ENCODE measurements around the gene PLAAT5.

Gene PLAAT5

DNA sequence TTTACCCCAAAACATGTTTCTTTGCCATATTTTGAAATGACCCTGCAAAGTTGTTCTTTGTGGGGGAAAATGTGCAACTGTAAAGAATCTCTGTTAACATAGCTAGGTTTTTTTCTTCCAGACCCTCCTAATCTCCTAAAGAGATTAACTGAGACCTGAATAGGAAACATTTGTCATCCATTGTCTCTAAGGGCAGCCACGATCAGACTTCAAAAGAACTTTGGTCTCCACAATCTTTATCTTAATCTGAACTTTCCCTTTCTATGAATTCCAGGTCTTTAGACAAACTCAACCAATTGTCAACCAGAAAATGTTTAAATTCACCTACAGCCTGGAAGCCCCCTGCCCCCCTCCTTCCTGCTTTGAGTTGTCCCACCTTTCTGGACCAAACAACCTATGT is 10.3 kb upstream of the PLAAT5 start:
- no peak overlapping the region for H3K9ac ChIP-seq (ENCODE audit: low read length)
- H3K79me2 ChIP-seq (ENCODE audit: control insufficient read depth, insufficient read depth, low read length, poor library complexity) = peaks cover 1% of the 10 kb centered on the region
- peaks cover 2% of the 10 kb centered on the region for H3K79me1 ChIP-seq (ENCODE audit: low read length)
- no peak overlapping the region for H2BK12ac ChIP-seq (ENCODE audit: low read length)
- no peak overlapping the region for H2AK5ac ChIP-seq (ENCODE audit: low read length)
- H3K14ac ChIP-seq (ENCODE audit: low read length) = no peak overlapping the region
- no peak overlapping the region for H4K91ac ChIP-seq (ENCODE audit: low read depth, low read length)
- H2BK5ac ChIP-seq (ENCODE audit: low read depth, low read length, poor library complexity) = no peak overlapping the region
- WGBS (ENCODE audit: extremely low coverage, insufficient coverage, insufficient read length) = no CpG with 5 or more reads among the region's 1 CpG
- no peak overlapping the region for H4K12ac ChIP-seq (ENCODE audit: low read depth, low read length)
- no peak overlapping the region for H3K4ac ChIP-seq (ENCODE audit: low read depth, low read length)
- no peak overlapping the region for H3K23ac ChIP-seq (ENCODE audit: low read length)
- no peak overlapping the region for H3K27ac ChIP-seq (ENCODE audit: low read depth, low read length)
- H3K9me3 ChIP-seq (ENCODE audit: insufficient read depth, low read depth, low read length) = peaks cover 4% of the 10 kb centered on the region
- H2AFZ ChIP-seq (ENCODE audit: insufficient read depth, low read length, poor library complexity) = no peak overlapping the region
- H4K8ac ChIP-seq (ENCODE audit: low read depth, low read length) = no peak overlapping the region
- peaks cover 5 to 7% of the 10 kb centered on the region in 2 experiments for H3K4me1 ChIP-seq (ENCODE audit: control insufficient read depth in 1 of 2, insufficient read depth in 2 of 2, low read length in 2 of 2)
- no peak overlapping the region for H3K18ac ChIP-seq (ENCODE audit: low read length)
- H3K4me2 ChIP-seq (ENCODE audit: low read length) = no peak overlapping the region
- H3K36me3 ChIP-seq (ENCODE audit: control insufficient read depth in 1 of 2, insufficient read depth in 2 of 2, low read length in 2 of 2) = no peaks in the 10 kb centered on the region
- DNase-seq = no peak
- H3K27me3 ChIP-seq (ENCODE audit: insufficient read depth, low read length) = no peaks in the 10 kb centered on the region
- H2BK120ac ChIP-seq (ENCODE audit: insufficient read depth, low read length, poor library complexity) = no peak overlapping the region
- H3K4me3 ChIP-seq (ENCODE audit: low read depth, low read length) = no peak overlapping the region

DNA sequence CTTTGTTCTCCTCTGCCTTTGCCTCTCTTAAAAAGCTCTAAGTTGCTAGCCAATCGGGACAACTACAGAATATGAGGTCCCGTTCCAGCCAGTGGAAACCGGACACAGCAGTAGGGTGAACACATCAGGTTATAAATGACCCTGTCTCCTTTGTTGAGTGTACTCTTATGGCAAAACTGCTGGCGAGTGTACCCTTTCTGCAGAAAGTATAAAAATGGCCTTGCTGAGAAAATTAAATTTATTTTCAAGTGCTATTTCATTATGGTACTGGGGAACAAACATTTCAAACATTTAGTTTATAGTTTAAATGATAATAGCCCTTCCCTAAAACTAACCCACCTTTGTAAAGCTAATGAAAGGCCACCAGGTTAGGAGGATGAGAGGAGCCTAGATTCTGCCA is 8.9 kb upstream of the PLAAT5 start:
- no peak overlapping the region for H2BK12ac ChIP-seq (ENCODE audit: low read length)
- no peaks in the 10 kb centered on the region for H3K79me2 ChIP-seq (ENCODE audit: control insufficient read depth, insufficient read depth, low read length, poor library complexity)
- no peak overlapping the region for H2AK5ac ChIP-seq (ENCODE audit: low read length)
- H3K23ac ChIP-seq (ENCODE audit: low read length) = no peak overlapping the region
- no peaks in the 10 kb centered on the region for H3K4me1 ChIP-seq (ENCODE audit: control insufficient read depth in 1 of 2, insufficient read depth in 2 of 2, low read length in 2 of 2)
- no peak overlapping the region for H3K4ac ChIP-seq (ENCODE audit: low read depth, low read length)
- no peak overlapping the region for H3K18ac ChIP-seq (ENCODE audit: low read length)
- no peak overlapping the region for H2BK5ac ChIP-seq (ENCODE audit: low read depth, low read length, poor library complexity)
- no peaks in the 10 kb centered on the region for H3K27me3 ChIP-seq (ENCODE audit: insufficient read depth, low read length)
- no peak overlapping the region for H2BK120ac ChIP-seq (ENCODE audit: insufficient read depth, low read length, poor library complexity)
- no peak overlapping the region for H3K9ac ChIP-seq (ENCODE audit: low read length)
- H4K91ac ChIP-seq (ENCODE audit: low read depth, low read length) = no peak overlapping the region
- no peaks in the 10 kb centered on the region for H3K36me3 ChIP-seq (ENCODE audit: control insufficient read depth in 1 of 2, insufficient read depth in 2 of 2, low read length in 2 of 2)
- H3K27ac ChIP-seq (ENCODE audit: low read depth, low read length) = no peak overlapping the region
- no peak overlapping the region for H4K12ac ChIP-seq (ENCODE audit: low read depth, low read length)
- no CpG with 5 or more reads among the region's 4 CpGs for WGBS (ENCODE audit: extremely low coverage, insufficient coverage, insufficient read length)
- no peak overlapping the region for H3K4me2 ChIP-seq (ENCODE audit: low read length)
- H3K79me1 ChIP-seq (ENCODE audit: low read length) = peaks cover under 1% of the 10 kb centered on the region
- H3K14ac ChIP-seq (ENCODE audit: low read length) = no peak overlapping the region
- no peak overlapping the region for H4K8ac ChIP-seq (ENCODE audit: low read depth, low read length)
- DNase-seq = no peak
- no peak overlapping the region for H3K4me3 ChIP-seq (ENCODE audit: low read depth, low read length)
- H3K9me3 ChIP-seq (ENCODE audit: insufficient read depth, low read depth, low read length) = peaks cover 4% of the 10 kb centered on the region
- no peak overlapping the region for H2AFZ ChIP-seq (ENCODE audit: insufficient read depth, low read length, poor library complexity)

- Histone ChIP-seq H4K8ac (ENCODE audit: low read depth, low read length) (no peak overlapping the region), H3K4me1 (ENCODE audit: control insufficient read depth in 1 of 2, insufficient read depth in 2 of 2, low read length in 2 of 2) (peaks cover 3 to 6% of the 10 kb centered on the region in 2 experiments), H3K79me2 (ENCODE audit: control insufficient read depth, insufficient read depth, low read length, poor library complexity) (peaks cover 3% of the 10 kb centered on the region), H3K14ac (ENCODE audit: low read length) (no peak overlapping the region), H4K91ac (ENCODE audit: low read depth, low read length) (no peak overlapping the region), H2BK5ac (ENCODE audit: low read depth, low read length, poor library complexity) (no peak overlapping the region), H3K79me1 (ENCODE audit: low read length) (peaks cover 11% of the 10 kb centered on the region), H2BK120ac (ENCODE audit: insufficient read depth, low read length, poor library complexity) (no peak overlapping the region), H2AK5ac (ENCODE audit: low read length) (no peak overlapping the region), H3K18ac (ENCODE audit: low read length) (no peak overlapping the region), H4K12ac (ENCODE audit: low read depth, low read length) (no peak overlapping the region), H3K27me3 (ENCODE audit: insufficient read depth, low read length) (no peaks in the 10 kb centered on the region), H3K4me3 (ENCODE audit: low read depth, low read length) (no peak overlapping the region), H3K27ac (ENCODE audit: low read depth, low read length) (no peak overlapping the region), H3K9ac (ENCODE audit: low read length) (no peak overlapping the region), H3K4me2 (ENCODE audit: low read length) (no peak overlapping the region), H3K4ac (ENCODE audit: low read depth, low read length) (no peak overlapping the region), H3K36me3 (ENCODE audit: control insufficient read depth in 1 of 2, insufficient read depth in 2 of 2, low read length in 2 of 2) (no peaks in the 10 kb centered on the region), H3K9me3 (ENCODE audit: insufficient read depth, low read depth, low read length) (no peaks in the 10 kb centered on the region), H2AFZ (ENCODE audit: insufficient read depth, low read length, poor library complexity) (no peak overlapping the region), H3K23ac (ENCODE audit: low read length) (no peak overlapping the region), H2BK12ac (ENCODE audit: low read length) (no peak overlapping the region)
- no CpG with 5 or more reads among the region's 6 CpGs for WGBS (ENCODE audit: extremely low coverage, insufficient coverage, insufficient read length)
- DNase-seq = no peak
Measured at GRCh38 chr11:63494975-63495374, 4.0 kb upstream of the PLAAT5 start.

GRCh38 chr11:63493127-63493526 is 2.2 kb upstream of the PLAAT5 start:
- Histone ChIP-seq H2BK12ac (ENCODE audit: low read length) (no peak overlapping the region), H3K79me1 (ENCODE audit: low read length) (peaks cover 11% of the 10 kb centered on the region), H3K4ac (ENCODE audit: low read depth, low read length) (no peak overlapping the region), H3K9ac (ENCODE audit: low read length) (no peak overlapping the region), H2BK120ac (ENCODE audit: insufficient read depth, low read length, poor library complexity) (no peak overlapping the region), H3K14ac (ENCODE audit: low read length) (no peak overlapping the region), H3K4me3 (ENCODE audit: low read depth, low read length) (no peak overlapping the region), H3K36me3 (ENCODE audit: control insufficient read depth in 1 of 2, insufficient read depth in 2 of 2, low read length in 2 of 2) (no peaks in the 10 kb centered on the region), H3K9me3 (ENCODE audit: insufficient read depth, low read depth, low read length) (no peaks in the 10 kb centered on the region), H3K4me1 (ENCODE audit: control insufficient read depth in 1 of 2, insufficient read depth in 2 of 2, low read length in 2 of 2) (peaks cover 3 to 7% of the 10 kb centered on the region in 2 experiments), H4K12ac (ENCODE audit: low read depth, low read length) (no peak overlapping the region), H3K23ac (ENCODE audit: low read length) (no peak overlapping the region), H3K79me2 (ENCODE audit: control insufficient read depth, insufficient read depth, low read length, poor library complexity) (peaks cover 3% of the 10 kb centered on the region), H4K91ac (ENCODE audit: low read depth, low read length) (no peak overlapping the region), H2AFZ (ENCODE audit: insufficient read depth, low read length, poor library complexity) (no peak overlapping the region), H2BK5ac (ENCODE audit: low read depth, low read length, poor library complexity) (no peak overlapping the region), H3K4me2 (ENCODE audit: low read length) (no peak overlapping the region), H2AK5ac (ENCODE audit: low read length) (no peak overlapping the region), H3K18ac (ENCODE audit: low read length) (no peak overlapping the region), H3K27ac (ENCODE audit: low read depth, low read length) (no peak overlapping the region), H3K27me3 (ENCODE audit: insufficient read depth, low read length) (no peaks in the 10 kb centered on the region), H4K8ac (ENCODE audit: low read depth, low read length) (no peak overlapping the region)
- no CpG with 5 or more reads among the region's 1 CpG for WGBS (ENCODE audit: extremely low coverage, insufficient coverage, insufficient read length)
- no peak for DNase-seq
